DMS53 treated with DMSO at 0.1 percent for 48 hours (cell line): Measurements from ENCODE around the gene B3GNT5.

ENCODE experiments used
- DNase-seq: peaks from one replicate; lab custom pipeline; 2025; ENCODE audit not compliant: unreplicated experiment; lab: John Stamatoyannopoulos, UW

The B3GNT5 gene

GRCh38 chr3:183252973-183253527 lies at the start of gene B3GNT5:
Gene B3GNT5, plus strand, starts transcription at chr3:183253253. Its CDS starts 16,546 bp downstream, at chr3:183269799.
- DNase-seq: peak; percentile 59

DNA sequence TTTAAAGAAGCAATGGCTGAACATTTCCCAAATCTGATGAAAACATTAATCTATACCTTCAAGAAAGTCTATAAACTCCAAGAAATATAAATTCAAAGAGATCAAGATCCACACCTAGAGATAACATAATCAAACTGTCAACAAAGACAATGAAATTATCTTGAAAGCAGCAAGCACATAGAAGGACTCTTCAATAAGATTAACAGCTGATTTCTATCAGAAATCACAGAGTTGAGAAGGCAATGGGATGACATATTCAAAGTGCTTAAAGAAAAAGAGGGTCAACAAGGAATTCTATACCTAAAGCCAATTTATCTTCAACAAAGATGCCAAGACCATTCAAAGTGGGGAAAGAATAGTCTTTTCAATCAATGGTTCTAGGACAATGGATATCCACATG lies 49.4 kb upstream of the B3GNT5 start:
- DNase-seq: no peak

- no peak for DNase-seq
Measured at GRCh38 chr3:183208260-183208659, 44.8 kb upstream of the B3GNT5 start.

DNA sequence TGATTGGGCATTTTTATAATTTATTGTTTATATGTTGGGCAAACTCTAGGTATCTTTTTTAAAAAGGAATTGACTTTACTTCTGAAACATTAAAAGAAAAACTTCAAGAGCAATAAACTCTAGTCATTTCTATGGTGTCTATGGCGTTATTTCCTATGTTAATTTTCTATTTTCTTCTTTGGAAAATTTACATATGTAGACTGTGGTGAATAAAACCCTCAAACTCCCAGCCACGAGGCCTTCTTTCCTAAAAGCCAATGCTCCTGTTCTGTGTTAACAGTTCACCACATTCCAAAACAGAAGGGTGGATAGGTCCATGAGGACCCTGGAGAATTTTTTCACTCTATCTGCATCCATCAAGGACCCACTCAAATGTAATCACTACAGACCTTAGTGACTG lies 44.3 kb upstream of the B3GNT5 start:
- no peak for DNase-seq

DNA sequence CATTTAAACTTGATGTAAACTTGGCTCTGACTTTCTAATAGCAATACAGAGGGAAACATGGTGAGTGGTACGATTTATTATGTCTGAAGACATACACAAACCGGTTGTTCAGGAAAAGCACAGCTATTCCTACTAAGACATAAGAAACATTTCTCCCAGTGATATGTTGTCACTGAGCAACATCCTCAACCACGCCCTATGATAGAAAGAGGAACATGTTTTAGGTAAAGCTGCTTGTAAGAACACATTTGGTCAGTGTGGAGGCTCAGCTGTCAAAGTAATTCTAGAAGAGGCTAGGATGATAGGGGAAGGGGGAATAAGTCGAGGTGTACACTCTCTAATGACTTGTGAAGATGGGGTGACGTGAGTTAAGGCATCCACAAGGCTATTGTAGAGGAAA lies 42.7 kb upstream of the B3GNT5 start:
- no peak for DNase-seq

- no peak for DNase-seq
Measured at GRCh38 chr3:183210862-183211341, 42.2 kb upstream of the B3GNT5 start.

- no peak for DNase-seq
Measured at GRCh38 chr3:183211352-183211751, 41.7 kb upstream of the B3GNT5 start.

- no peak for DNase-seq
Measured at GRCh38 chr3:183212096-183212495, 41.0 kb upstream of the B3GNT5 start.

DNA sequence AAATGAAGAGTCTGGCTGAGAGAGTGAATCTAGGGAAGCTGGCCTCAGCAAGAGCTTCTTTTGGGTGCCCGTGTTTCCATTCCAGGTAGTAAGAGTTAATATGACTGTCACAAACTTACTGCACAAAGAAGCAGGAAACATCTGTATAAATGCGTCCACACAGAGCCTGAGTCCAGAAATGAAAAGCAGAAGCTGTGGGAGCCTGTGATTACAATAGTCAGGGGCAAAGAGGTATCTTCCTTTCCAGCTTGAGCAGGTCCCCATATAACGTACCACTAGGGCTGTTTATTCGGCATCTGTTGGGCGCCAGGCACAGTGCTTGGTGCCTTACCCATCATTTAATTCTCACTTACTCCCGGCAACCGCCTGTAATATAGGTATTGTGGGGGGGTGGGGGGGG lies 40.5 kb upstream of the B3GNT5 start:
- DNase-seq: no peak

DNA sequence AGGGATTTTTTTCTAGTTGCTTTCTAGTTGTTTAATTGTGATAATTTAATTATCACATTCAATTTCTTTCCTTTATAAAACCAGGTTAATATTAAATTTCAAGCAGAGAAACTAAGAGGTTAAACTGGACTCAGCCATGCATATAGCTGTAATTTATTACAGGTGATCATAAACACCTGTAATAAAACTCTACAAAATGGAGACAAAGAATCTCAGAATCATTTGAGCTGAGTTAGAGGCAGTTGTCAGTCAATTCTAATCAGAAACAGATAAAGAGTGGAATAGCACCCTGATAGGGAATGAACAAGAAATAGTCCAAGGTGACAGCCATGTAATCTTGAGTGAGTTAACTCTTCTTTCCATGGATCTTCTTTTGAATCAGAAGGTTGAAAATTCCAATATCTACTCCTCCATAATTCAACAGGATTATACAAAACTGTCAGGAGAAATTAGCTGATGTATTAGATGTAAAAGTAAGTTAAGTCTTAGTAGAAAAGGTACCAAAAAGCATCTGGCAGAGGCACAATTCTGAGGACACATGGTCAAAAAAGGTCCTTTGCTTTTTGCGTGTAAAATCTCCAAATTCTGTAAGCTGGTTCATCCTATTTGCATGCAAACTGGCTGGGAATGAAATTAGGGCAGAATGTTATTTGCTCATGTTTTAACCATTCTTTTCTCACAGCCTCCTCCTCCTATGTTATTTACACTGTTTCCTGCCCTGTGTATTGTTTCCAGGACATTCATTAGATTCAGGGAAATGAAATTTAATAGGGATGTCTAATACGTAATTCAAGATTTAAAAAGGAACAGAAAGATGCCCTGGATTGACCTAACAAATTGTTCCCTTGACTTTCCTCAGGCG lies 39.4 kb upstream of the B3GNT5 start:
- DNase-seq: no peak

GRCh38 chr3:183214277-183214612 lies 38.8 kb upstream of the B3GNT5 start:
- DNase-seq: no peak

DNA sequence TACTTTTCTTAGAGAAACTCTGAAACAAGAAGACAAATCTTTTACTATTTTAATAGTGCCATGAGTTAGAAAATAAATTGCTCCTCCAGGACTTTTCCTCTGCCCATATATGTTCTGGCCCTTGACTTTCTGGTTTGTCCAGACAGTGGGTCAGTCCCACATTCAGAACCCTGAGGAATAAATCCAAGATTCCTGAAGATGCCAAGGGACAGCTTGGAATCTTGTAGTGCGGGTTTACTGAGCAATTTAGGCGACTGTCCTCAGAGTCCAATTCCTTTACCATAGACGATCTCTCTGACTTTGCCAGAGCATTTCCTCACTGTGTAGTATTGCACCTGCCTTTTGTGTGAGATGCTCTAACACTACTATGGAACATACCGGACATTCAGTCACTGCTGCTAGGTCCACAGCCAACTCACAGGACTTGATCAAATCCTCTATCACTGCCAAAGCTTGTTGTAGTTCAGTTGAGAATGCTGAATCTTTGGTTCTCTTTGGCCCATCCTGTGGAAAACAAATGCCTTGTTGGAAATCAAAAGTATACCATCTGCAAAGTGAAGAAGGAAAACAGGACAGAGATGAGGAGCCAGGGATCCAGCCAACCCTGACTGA lies 37.4 kb upstream of the B3GNT5 start:
- DNase-seq: no peak

GRCh38 chr3:183217548-183218332 lies 35.3 kb upstream of the B3GNT5 start:
- no peak for DNase-seq

GRCh38 chr3:183218826-183219225 lies 34.2 kb upstream of the B3GNT5 start:
- no peak for DNase-seq

DNA sequence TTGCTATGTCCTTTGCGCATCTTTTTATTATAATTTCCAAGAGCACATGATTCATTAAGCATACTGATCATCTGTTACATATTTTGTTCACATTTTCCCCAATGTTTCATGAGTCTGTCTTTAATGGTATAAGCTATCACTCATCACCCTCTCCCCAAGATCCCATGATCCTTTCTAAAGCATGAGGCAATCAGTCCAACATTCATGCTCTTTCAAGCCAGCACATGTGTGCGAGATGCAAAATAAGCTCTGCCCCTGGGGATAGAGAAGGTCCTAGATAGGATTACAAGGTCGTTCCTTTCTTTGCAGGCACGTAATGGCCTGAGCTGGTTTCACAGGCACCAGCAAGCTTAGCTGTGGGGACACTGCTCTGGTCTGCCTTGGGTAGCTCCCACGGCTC lies 32.2 kb upstream of the B3GNT5 start:
- no peak for DNase-seq

DNA sequence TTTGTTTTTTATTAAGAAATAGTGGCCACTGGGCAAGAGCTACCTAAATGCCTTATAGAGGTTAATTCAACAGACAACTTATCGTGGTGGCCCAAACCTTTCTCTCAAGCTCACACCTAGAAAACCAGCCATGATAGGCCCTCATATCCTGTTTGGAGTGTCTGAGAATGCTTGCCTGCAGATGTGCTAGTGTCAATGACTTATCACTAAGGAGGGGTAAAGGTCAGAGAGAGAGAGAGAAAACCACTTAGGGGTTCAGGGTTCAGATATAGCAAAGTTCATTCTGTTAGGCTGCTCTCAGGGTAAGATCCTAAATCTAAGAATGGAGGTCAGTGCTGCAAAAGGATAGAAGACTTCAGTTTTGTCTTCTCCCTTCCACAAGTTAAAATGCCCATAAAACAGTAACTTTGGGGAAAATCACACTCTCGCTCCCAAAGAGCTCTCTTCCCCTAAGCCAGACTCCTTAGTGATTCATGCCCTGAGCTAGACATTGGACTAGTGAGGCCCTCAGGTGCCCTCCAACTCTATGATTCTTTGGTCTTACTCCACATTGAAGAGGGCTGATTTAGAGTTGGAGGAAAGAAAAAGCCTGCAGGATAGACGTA lies 30.3 kb upstream of the B3GNT5 start:
- DNase-seq: no peak

DNA sequence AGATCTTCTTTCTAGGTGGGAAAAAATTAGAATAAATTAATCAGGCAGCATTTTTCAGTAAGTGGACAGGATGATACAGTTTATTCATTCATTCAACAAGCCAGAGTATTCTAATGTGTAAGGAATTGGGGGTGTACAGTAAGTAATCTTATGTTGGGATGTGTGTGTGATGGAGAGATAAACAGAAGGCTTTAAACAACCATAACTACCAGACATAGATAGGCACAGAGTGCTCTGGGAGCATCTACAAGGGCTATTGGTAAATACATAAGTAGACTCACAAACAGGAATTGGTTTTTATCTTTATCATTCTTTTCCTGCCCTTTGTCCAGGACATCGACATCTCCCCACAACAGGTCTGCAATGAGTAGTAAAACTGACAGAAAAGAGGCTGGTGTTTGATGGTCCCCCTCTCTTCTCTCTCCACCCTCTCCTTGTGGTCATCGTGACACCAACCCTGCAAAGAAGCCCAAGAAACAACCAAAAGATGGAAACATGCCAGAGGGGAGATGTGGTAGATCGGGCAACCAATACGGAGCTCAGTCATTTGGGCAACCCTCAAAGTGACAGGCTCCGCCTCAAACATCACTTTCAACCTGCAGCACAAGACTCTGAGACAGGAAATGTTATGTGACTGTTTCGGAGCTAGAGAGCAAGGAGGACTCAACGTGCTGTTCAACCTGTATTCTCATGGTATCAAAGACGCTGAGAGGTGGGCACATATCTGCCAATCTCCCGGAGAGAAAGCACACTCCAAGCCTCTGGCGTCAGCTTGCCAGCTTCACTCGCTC lies 28.7 kb upstream of the B3GNT5 start:
- DNase-seq: no peak

DNA sequence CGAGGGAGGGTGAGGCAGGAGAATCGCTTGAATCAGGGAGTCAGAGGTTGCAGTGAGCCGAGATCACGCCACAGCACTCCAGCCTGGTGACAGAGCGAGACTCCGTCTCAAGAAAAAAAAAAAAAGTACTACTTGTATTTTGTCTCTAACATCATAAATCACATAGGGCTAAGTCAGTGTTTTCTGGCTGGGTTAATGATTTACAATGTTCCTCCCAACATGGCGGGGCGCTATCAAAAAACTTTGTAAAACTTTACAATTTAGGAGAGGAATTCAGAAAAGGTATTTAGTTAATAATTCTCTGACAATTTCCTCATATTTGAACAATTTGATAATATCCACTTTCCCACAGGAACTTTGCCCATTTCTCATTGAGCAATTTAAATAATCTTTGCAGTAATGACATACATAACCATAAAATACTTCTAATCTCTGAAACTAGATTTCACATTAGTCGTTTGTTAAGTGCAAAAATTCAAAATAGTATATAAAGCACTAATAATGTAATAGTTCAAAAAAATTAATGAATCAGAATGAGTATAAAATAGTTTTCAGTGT lies 26.6 kb upstream of the B3GNT5 start:
- no peak for DNase-seq

DNA sequence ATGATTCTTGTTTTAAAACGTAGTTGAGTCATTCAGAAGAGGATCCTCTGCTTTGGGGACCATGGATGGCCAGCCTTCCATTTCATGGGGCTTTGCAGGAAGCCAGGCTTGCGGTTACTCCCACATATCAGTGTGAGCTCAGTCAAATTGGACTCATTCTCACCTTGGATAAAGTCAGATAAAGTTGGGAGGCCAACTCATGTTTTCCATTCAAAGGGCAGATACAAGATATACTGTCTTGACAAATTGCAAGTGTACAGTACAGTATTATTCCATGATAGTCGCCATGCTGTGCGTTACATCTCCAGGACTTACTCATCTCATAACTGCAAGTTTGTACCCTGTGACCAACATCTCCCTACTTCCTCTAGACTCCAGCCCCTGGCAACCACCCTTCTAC lies 25.5 kb upstream of the B3GNT5 start:
- DNase-seq: no peak

DNA sequence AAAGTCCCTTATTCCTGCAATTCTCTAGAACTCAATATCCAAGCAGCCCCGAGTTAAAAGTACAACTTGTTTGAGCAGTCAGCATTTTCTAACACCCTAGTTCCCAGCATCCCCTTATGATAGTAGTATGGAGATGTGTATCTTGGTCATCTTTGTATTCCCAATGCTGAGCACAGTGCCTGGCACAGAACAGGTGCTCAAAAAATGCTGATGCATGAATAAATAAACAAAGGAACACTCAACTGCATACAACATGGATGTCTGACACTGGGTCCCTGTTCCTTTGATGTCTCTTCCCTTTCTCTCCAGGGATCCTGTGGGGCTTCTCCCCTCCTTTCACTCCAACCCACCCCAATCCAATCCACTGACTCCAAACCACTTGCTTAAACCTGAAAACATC lies 23.9 kb upstream of the B3GNT5 start:
- no peak for DNase-seq
